Skeletal muscle satellite cell (primary cell): ENCODE results near the gene TMEM229B.
A peak's percentile ranks its signal among the peaks of the same experiment; 100 is the strongest.

ENCODE experiments used
- H3K27me3 ChIP-seq: 2 replicates; pipeline ENCODE4 v1.7.0; 2013; ENCODE audit warnings: low read length; ENCODE audit not compliant: control insufficient read depth, insufficient read depth
- H3K36me3 ChIP-seq: 2 replicates; pipeline ENCODE4 v1.7.0; 2013; ENCODE audit warnings: mild to moderate bottlenecking, control low read depth, low read length; ENCODE audit not compliant: insufficient read depth
- H3K4me1 ChIP-seq: 2 replicates; pipeline ENCODE4 v1.7.0; 2013; ENCODE audit warnings: low read length; ENCODE audit not compliant: control insufficient read depth, insufficient read depth
- H3K4me2 ChIP-seq: 2 replicates; pipeline ENCODE4 v1.7.0; 2013; ENCODE audit warnings: mild to moderate bottlenecking, low read length
- H3K4me3 ChIP-seq: 2 replicates; pipeline ENCODE4 v1.7.0; 2013; ENCODE audit warnings: low read length
- H3K9ac ChIP-seq: 2 replicates; pipeline ENCODE4 v1.7.0; 2013; ENCODE audit warnings: mild to moderate bottlenecking, low read depth, low read length, moderate library complexity
- H3K9me3 ChIP-seq: replicated peaks from 2 replicates; pipeline ENCODE4 v1.7.0; 2013; ENCODE audit warnings: mild to moderate bottlenecking, control low read depth, low read length

Gene TMEM229B

GRCh38 chr14:67514203-67514607, 25.7 kb upstream of the TMEM229B start:
- H3K4me2 ChIP-seq = peak overlapping the region; percentile 82
- H3K27me3 ChIP-seq = peaks cover 70% of the 10 kb centered on the region
- H3K9ac ChIP-seq = no peak overlapping the region
- H3K36me3 ChIP-seq = no peaks in the 10 kb centered on the region
- no peaks in the 10 kb centered on the region for H3K9me3 ChIP-seq
- H3K4me1 ChIP-seq = peaks cover 6% of the 10 kb centered on the region
- H3K4me3 ChIP-seq = peak overlapping the region; percentile 80

- peaks cover 6% of the 10 kb centered on the region for H3K4me1 ChIP-seq
- no peak overlapping the region for H3K4me2 ChIP-seq
- H3K36me3 ChIP-seq = no peaks in the 10 kb centered on the region
- H3K27me3 ChIP-seq = peaks cover 67% of the 10 kb centered on the region
- H3K4me3 ChIP-seq = no peak overlapping the region
- no peaks in the 10 kb centered on the region for H3K9me3 ChIP-seq
- H3K9ac ChIP-seq = no peak overlapping the region
Observed at GRCh38 chr14:67513631-67514108, 25.1 kb upstream of the TMEM229B start.

GRCh38 chr14:67512463-67513310, 24.2 kb upstream of the TMEM229B start:
- Histone ChIP-seq H3K9me3 (no peaks in the 10 kb centered on the region), H3K27me3 (peaks cover 62% of the 10 kb centered on the region), H3K36me3 (no peaks in the 10 kb centered on the region), H3K4me1 (peaks cover 6% of the 10 kb centered on the region), H3K4me2 (no peak overlapping the region), H3K4me3 (no peak overlapping the region), H3K9ac (no peak overlapping the region)

GRCh38 chr14:67510836-67511235, 22.3 kb upstream of the TMEM229B start:
- H3K36me3 ChIP-seq = no peaks in the 10 kb centered on the region
- no peak overlapping the region for H3K9ac ChIP-seq
- H3K27me3 ChIP-seq = peaks cover 45% of the 10 kb centered on the region
- no peak overlapping the region for H3K4me3 ChIP-seq
- H3K4me1 ChIP-seq = peaks cover 3% of the 10 kb centered on the region
- H3K4me2 ChIP-seq = no peak overlapping the region
- no peaks in the 10 kb centered on the region for H3K9me3 ChIP-seq

GRCh38 chr14:67510121-67510520, 21.6 kb upstream of the TMEM229B start:
- Histone ChIP-seq H3K27me3 (peaks cover 41% of the 10 kb centered on the region), H3K4me1 (peaks cover 3% of the 10 kb centered on the region), H3K4me2 (no peak overlapping the region), H3K36me3 (no peaks in the 10 kb centered on the region), H3K9ac (no peak overlapping the region), H3K4me3 (no peak overlapping the region), H3K9me3 (no peaks in the 10 kb centered on the region)

- Histone ChIP-seq H3K4me3 (no peak overlapping the region), H3K4me2 (no peak overlapping the region), H3K36me3 (no peaks in the 10 kb centered on the region), H3K4me1 (no peaks in the 10 kb centered on the region), H3K27me3 (peaks cover 41% of the 10 kb centered on the region), H3K9me3 (no peaks in the 10 kb centered on the region), H3K9ac (no peak overlapping the region)
Observed at GRCh38 chr14:67508956-67509355, 20.4 kb upstream of the TMEM229B start.

GRCh38 chr14:67505254-67505653, 16.7 kb upstream of the TMEM229B start:
- Histone ChIP-seq H3K4me2 (no peak overlapping the region), H3K4me3 (no peak overlapping the region), H3K9ac (no peak overlapping the region), H3K27me3 (peaks cover 18% of the 10 kb centered on the region), H3K36me3 (no peaks in the 10 kb centered on the region), H3K9me3 (no peaks in the 10 kb centered on the region), H3K4me1 (no peaks in the 10 kb centered on the region)

GRCh38 chr14:67503331-67503730, 14.8 kb upstream of the TMEM229B start:
- no peak overlapping the region for H3K4me2 ChIP-seq
- peaks cover 20% of the 10 kb centered on the region for H3K27me3 ChIP-seq
- no peaks in the 10 kb centered on the region for H3K4me1 ChIP-seq
- no peak overlapping the region for H3K4me3 ChIP-seq
- no peak overlapping the region for H3K9ac ChIP-seq
- H3K36me3 ChIP-seq = no peaks in the 10 kb centered on the region
- no peaks in the 10 kb centered on the region for H3K9me3 ChIP-seq

GRCh38 chr14:67502867-67503266, 14.3 kb upstream of the TMEM229B start:
- Histone ChIP-seq H3K4me3 (no peak overlapping the region), H3K4me2 (no peak overlapping the region), H3K27me3 (peaks cover 24% of the 10 kb centered on the region), H3K36me3 (no peaks in the 10 kb centered on the region), H3K9me3 (no peaks in the 10 kb centered on the region), H3K9ac (no peak overlapping the region), H3K4me1 (no peaks in the 10 kb centered on the region)

GRCh38 chr14:67501670-67502069, 13.1 kb upstream of the TMEM229B start:
- Histone ChIP-seq H3K9me3 (no peaks in the 10 kb centered on the region), H3K4me3 (no peak overlapping the region), H3K27me3 (peaks cover 28% of the 10 kb centered on the region), H3K4me2 (no peak overlapping the region), H3K36me3 (no peaks in the 10 kb centered on the region), H3K9ac (no peak overlapping the region), H3K4me1 (no peaks in the 10 kb centered on the region)

GRCh38 chr14:67500981-67501380, 12.5 kb upstream of the TMEM229B start:
- Histone ChIP-seq H3K4me1 (no peaks in the 10 kb centered on the region), H3K9ac (no peak overlapping the region), H3K27me3 (peaks cover 28% of the 10 kb centered on the region), H3K36me3 (no peaks in the 10 kb centered on the region), H3K4me3 (no peak overlapping the region), H3K4me2 (no peak overlapping the region), H3K9me3 (no peaks in the 10 kb centered on the region)

GRCh38 chr14:67497716-67498115, 9.2 kb upstream of the TMEM229B start:
- no peak overlapping the region for H3K4me2 ChIP-seq
- peaks cover 24% of the 10 kb centered on the region for H3K27me3 ChIP-seq
- no peak overlapping the region for H3K9ac ChIP-seq
- no peaks in the 10 kb centered on the region for H3K36me3 ChIP-seq
- no peaks in the 10 kb centered on the region for H3K4me1 ChIP-seq
- H3K4me3 ChIP-seq = no peak overlapping the region
- peaks cover 5% of the 10 kb centered on the region for H3K9me3 ChIP-seq
